D341Med (cell line): ENCODE results near the gene SUSD4.
A peak's percentile ranks its signal among the peaks of the same experiment; 100 is the strongest.
"Not testable (repeated sequence)": the region's sequence is repeated elsewhere in the genome, so short reads cannot be mapped to it uniquely, and the experiment has no call there.

Source experiments
- DNase-seq: peaks from one replicate; pipeline ENCODE4 v3.0.0; 2012; ENCODE audit warnings: low spot score

Gene SUSD4

GRCh38 chr1:223363856-223364684, at the start of gene SUSD4:
SUSD4 (minus strand) TSS chr1:223364176; CDS start chr1:223363425, 751 bp downstream.
- peak; percentile 92 for DNase-seq

DNA sequence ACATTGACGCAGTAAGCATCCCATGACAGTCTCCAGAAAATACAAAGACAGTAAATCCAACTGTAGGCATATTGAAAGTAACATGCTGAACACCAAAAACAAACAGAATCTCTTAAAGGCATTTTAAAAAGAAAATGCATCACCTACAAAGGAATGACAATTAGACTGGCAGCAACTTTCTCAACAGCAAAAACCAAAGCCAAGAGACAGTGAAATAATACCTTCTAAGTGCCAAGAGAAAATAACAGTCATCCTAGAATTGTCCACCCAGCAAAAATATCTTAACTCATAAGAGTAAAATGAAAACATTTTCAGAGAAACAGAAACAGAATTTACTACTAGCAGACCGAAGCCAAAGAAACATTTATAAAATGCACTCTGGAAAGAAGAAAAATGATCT, 49.2 kb upstream of the SUSD4 start:
- no peak for DNase-seq

- DNase-seq = no peak
Observed at GRCh38 chr1:223411710-223412109, 47.7 kb upstream of the SUSD4 start.

GRCh38 chr1:223411309-223411708, 47.3 kb upstream of the SUSD4 start:
- DNase-seq = no peak

DNA sequence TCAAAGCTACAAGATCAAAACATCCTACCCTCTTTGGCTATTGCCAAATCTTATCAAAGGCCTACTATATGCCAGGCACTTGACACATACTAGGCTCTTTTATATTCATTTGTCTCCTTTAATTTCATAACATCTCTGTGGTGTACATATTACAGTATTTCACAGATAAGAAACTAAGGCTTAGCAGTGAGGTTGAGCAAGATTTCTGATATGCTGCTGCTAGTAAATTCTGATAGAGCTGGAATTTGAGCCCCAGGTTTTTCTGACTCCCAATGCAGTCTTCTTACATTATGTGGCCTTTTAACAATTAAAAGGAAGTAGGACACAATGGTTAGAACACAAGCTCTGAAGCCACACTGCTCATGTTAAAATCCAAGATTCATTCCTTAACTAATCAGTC, 46.1 kb upstream of the SUSD4 start:
- no peak for DNase-seq

GRCh38 chr1:223405507-223405906, 41.5 kb upstream of the SUSD4 start:
- DNase-seq = no peak

- DNase-seq = no peak
Observed at GRCh38 chr1:223403184-223403815, 39.3 kb upstream of the SUSD4 start.

DNA sequence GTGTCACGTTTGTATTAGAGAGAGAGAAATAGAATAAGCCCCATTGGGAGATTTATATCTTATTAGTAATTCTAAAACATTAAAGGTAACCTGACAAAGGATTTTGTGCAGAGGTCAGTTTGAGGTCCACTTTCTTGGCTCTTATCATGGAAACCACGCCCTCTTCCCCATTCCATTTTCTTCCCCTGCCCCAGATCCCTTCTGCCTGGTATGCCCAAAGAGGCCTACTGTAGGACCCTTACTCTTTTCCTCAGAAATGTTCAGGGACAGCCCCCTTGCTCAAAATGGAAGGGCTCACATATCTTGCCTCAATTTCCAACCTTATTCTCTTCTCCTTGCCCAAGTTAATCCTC, 38.8 kb upstream of the SUSD4 start:
- DNase-seq = no peak

GRCh38 chr1:223401873-223402789, 38.2 kb upstream of the SUSD4 start:
- DNase-seq = no peak

DNA sequence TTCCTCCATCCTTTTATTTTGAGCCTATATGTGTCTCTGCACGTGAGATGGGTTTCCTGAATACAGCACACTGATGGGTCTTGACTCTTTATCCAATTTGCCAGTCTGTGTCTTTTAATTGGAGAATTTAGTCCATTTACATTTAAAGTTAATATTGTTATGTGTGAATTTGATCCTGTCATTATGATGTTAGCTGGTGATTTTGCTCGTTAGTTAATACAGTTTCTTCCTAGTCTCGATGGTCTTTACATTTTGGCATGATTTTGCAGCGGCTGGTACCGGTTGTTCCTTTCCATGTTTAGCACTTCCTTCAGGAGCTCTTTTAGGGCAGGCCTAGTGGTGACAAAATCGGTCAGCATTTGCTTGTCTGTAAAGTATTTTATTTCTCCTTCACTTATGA, 35.4 kb upstream of the SUSD4 start:
- DNase-seq = not testable (repeated sequence)

- DNase-seq = no peak
Observed at GRCh38 chr1:223394706-223395105, 30.7 kb upstream of the SUSD4 start.

- no peak for DNase-seq
Observed at GRCh38 chr1:223394242-223394641, 30.3 kb upstream of the SUSD4 start.

- peak; percentile 42 for DNase-seq
Observed at GRCh38 chr1:223393275-223394214, 29.6 kb upstream of the SUSD4 start, which contains the start of gene CCDC185. CCDC185 (plus strand) TSS chr1:223393415; CDS start chr1:223393476, 61 bp downstream.

- DNase-seq = no peak
Observed at GRCh38 chr1:223390618-223391017, 26.6 kb upstream of the SUSD4 start.

DNA sequence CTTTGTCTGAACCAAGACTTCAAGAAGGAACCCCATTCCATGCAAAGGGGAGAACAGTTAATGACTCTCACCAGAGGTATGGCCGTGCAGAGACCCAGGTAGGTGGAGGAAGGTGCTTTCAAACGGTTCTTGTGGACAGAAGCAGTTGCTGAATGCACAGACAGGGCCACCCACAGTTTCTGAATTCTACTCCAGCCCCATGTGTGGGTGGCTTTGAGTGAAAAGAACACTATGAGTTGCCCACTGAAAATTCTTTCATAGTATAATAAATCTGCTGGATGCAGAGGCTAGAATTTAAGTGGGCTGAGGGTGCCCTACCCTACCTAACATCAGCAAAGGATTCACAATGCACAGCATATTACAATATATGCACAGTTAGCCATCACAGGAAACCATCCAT, 22.0 kb upstream of the SUSD4 start:
- DNase-seq = no peak

GRCh38 chr1:223378754-223379153, 14.8 kb upstream of the SUSD4 start:
- DNase-seq = no peak

DNA sequence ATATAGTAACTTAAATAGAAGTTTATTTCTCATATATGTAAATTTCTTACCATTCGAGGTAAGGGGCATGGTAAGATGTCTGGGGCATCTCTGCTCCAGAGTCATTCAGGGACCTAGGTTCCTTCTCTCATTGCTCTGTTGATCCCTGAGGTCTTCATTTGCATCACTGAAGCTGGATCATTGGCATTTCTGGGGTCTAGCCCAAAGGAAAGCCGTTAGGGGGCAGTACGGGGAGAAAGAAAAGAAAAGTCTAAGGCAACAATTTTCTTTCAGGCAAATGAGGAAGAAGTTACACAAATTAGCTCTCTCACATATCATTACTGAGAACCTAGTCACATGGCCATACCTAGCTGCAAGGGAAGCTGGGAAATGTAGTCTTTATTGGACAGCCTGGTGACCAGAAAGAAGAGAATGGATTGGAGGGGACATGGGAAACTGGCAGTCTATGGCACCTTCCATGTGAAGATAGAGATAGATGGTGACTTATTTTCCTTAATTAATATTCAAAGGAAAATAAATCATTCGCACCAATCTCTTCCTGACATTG, 10.2 kb upstream of the SUSD4 start:
- no peak for DNase-seq

DNA sequence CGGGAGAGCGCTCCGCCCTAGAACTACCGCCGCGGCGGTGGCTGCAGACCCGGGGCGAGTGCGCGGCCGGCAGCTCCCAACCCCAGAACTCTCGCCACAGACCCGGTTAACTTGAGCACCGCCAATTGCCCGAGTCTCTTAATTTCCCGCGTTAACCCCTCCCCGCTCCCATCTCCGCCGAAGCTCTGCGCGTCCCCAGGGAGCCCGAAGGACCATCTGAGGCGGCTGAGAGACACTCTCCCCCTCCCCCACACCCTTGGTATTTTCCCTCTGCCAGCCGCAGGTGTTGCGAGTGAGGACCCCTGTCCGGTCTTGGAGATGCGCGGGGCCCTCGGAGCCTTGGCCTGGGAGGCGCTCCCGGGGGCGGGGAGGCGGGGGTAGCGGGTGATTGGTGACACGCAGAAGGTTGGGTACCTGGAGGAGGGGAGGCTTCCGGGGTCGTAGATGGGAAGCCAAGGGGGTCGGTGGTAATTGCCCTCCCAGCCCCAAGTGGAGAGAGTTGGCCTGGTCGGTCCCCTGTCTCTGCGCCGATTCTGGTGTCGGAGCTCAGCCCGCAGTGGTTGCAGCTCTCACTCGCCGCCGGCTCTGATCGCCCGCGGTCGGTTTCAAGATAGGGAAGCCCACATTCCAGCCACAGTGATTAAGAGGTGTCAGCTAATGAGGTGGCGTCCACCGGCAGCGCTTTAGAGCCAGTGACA, 858 bp upstream of the SUSD4 start:
- peak; percentile 51 for DNase-seq

DNA sequence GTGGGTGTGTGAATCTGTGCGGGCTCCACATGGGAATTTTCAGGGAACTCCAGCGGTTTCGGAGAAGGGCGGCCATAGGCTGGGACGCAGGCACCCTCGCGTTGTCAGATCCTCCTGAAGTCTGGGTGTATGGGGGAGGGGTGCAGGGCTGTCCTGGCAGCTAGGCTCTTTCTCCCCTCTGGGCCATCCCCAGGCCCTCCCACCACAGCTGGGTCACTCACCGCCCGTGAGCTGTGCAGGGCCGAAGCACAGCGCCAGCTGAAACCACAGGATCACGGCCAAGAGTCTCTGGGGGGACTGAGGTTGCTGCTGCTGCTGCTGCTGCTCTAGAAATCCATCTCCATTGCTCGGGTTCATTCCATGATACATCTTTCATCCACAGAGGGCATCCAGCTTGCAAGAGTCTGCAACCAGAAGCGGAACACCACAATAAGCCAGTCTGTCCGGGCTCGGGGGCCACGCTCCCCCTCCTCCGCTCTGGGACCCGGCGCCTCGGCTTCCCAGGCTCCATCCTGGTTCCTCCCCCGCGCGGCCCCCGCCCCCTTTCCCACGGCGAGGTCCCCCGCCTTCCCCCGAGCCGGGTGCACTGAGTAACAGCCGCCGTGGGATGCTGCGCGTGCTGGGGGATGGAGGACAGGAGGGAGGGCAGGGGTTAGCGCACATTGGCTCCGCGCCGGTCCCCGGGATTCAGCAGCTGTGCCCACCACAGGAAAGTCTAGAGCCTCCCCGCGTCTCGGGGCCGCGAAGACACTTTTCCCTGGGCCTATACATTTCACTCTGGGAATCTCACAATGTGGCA, 720 bp downstream of the SUSD4 start:
- DNase-seq = peak; percentile 68

DNA sequence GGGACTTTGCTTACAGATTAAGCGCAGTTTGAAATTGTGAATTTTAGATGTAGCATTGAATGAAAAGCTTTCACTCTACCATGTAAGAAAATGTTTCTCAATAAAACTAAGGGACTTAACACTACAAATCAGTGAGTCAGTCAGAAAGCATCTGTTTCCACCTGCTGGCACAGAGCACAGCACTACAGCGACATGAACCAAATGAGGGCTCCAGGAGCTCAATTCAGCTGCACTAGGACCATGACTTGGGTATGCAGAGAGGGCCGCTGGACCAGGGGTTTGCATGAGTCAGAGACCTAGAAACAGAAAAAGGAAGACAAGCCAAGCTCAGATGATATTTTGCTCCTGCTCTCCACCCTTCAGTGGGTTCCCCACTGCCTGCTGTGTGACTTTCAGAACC, 5.2 kb downstream of the SUSD4 start:
- no peak for DNase-seq
